Left hindlimb (tissue), 1 donor: ENCODE results near the gene NAA11.

Experiments used
- DNase-seq: peaks from one replicate; pipeline ENCODE4 v3.0.0-alpha.2; 2018

The NAA11 gene

DNA sequence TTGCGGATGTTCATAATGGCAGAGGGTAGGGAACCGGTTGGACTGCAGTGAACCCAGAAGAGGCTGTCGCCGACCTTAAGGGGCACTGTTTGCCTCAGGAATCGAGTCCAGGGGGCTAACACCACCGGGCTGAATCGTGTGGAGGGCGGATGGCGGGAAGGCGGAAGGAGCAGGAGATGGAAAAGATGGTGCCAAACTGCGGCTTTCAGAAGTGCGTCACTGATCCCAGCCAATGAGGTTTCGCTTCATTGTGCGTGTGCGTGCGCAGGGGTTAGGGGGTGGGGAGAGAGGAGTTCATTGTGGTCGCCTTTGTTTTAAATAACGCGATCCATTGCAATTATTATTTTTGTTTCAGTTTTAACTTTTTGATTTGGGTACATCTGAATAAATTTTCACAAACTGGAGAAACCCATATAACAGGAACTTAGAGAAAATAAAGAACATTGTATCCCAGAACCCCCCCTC, at the start of gene NAA11:
NAA11 (minus strand) TSS at position 198 of the 465 bp plus-strand sequence; CDS start at position 14, 184 bp downstream.
- DNase-seq, result no peak

DNA sequence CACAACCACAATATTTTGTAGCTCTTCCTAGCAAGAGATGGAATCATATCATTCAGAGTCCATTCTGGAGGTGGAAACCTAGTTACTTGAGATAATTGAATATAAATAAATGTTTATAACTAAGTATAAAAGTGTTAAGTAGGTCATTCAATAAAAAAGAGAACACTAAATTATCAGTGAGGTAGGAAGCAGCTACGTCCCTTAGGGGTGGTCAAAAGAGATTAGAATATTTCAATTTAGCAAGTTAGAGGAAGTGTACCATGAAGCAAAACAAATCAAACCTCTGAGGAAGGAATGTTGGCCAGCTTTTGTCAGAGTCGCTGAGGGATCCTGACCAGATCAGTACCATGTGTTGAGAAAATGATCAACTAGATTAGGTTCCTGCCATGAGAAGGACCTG, 44.2 kb upstream of the NAA11 start:
- DNase-seq, result no peak

DNA sequence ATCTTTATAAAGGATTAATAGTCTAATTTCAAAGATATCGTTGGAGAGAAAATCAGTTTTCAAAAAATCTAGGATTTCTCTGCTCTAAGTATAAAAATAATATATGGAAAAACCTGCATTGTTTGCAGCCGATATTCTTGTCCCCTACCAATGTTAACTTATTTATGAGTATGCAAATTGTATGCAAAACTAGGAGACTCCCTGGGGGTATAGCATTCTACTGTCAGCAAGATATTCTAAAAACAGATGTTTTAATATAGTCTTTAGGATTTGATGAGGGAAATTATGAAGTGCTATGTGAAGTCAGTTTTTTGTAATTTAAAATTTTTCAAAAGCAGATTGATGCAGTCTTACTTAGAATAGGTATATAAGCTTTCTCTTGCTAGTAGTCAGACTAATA, 41.2 kb upstream of the NAA11 start:
- DNase-seq, result no peak

DNA sequence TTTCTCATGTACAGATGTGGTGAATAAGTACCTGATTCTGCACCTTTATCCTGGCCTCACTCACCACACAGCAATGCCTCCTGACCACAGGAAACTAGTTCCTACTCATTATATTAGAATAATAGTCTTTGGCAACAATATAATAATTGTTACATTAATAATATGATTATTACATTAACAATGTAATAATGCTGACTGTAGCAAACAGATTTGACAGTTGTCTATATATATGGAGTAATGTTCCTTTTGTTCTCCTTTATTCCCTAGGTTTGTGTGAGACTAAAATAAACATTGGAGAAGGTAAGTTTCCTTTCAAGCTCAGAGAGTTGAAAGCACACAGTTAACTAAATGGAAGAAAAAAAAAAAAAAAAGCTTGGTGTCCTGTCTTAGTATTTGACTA, 40.6 kb upstream of the NAA11 start:
- no peak for DNase-seq

DNA sequence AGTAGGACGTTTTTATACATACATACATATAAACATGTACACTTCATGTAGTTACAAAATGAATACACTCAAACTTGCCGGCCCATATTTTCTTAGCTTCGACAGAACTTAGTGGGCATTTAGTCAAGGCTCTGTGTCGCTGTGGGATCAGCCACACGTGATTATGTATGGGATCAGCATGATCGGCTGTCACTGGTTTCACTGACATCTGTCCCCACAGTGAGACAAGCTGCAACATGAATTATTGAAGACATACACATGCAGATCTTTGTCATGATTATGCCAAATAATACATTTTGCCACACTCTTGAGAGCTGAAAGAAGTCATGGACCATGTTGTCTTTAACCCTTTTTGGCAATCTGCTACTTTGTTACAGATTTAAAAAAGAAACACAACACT, 38.2 kb upstream of the NAA11 start:
- no peak for DNase-seq

DNA sequence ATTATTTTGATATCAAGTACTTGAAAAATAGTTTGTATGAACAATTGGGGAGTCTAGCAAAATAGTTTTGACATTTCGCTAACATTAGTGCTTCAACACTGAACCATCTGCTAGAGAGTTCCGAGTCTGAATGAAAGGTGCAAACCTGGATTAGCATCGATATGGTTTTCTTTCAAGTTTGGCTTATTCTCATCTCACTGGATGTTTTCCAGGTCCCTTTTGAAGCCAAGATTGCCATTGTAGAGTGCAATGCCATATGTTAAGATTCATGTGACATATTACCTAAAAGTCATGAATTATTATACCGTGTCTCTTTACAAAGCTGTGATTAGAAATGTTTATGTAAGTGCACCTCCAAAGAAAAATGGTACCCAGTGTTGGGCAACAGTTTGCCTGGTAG, 36.8 kb upstream of the NAA11 start:
- DNase-seq, result no peak

DNA sequence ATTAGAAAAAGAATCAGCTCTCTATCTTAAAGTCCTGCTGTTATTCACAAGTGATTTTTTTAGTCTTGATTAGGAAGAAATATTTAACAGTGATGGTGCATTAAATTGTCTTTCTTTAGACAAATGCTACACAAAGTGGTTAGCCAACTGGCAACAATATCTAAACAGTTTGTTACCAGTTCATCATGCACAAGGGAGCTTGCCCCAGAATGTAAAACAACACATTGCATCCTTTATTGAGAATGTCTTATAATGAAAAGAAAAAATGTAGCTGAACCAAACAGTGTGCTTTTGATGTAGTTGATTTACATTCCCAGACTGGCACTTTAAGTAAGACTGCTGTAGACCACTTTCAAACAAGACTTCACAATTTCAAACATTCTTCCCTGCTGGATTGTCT, 34.1 kb upstream of the NAA11 start:
- no peak for DNase-seq

DNA sequence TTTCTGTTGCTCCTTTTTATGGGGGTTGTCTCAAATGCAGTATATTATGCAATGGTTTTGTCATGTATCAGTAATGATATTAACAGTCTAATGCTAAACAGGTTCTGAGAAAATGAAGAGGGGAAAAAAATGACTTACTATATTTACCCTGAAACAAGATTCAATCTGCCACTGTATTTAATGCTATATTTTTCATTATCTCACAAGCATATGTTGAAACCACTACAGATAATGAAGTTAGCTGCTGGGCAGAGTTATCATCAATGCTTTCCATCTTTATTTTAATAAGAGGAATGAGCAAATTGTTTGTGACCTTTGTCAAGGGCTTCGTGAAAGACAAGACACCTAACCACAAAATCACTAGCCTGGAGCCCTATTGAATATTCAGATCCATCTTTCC, 32.6 kb upstream of the NAA11 start:
- DNase-seq, result no peak

DNA sequence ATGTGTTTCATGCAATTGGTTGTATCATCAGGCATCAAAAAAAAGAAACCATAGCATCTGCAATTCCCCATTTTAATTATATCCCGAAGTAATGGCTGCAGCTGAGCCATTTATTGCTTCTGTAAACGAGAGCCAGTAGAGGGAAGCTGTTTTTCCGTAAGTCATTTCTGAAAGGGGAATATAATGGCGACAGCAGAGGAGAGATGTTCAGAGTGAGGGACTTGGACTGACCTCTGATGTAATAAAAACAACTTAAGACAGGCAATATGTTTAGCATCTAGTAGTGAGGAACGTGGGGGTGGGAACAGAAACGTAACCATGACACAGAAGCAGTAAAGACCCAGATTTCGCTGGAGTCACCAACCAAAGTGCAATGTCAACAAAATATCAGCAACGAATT, 31.5 kb upstream of the NAA11 start:
- DNase-seq, result no peak

DNA sequence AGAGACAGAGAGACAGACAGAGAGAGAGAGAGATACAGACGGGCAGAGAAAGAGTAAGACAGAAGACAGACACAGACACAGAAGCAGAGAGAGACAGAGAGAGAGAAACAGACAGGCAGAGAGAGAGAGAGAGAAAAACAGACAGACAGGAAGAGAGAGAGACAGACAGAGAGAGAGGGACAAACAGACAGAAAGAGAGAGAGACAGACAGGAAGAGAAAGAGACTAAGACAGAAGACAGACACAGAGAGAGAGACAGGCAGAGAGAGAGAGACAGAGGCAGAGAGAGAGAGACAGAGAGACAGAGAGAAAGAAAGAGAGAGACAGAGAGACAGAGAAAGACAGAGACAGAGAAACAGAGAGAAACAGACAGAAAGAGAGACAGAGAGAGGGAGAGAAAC, 27.2 kb upstream of the NAA11 start:
- no peak for DNase-seq

DNA sequence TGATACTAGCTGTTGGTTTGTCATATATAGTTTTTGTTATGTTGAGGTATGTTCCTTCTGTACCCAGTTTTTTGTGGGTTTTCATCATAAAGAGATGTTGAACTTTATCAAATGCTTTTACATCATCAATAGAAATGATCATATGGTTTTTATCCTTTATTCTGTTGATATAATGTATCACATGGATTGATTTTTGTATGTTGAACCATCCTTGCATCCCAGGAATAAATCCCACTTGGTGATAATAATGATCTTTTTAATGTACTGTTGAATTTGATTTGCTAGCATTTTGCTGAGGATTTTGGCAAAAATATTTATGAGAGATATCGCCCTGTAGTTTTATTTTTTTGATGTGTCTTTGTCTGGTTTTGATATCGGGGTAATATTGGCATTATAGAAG, 22.5 kb upstream of the NAA11 start:
- no peak for DNase-seq

DNA sequence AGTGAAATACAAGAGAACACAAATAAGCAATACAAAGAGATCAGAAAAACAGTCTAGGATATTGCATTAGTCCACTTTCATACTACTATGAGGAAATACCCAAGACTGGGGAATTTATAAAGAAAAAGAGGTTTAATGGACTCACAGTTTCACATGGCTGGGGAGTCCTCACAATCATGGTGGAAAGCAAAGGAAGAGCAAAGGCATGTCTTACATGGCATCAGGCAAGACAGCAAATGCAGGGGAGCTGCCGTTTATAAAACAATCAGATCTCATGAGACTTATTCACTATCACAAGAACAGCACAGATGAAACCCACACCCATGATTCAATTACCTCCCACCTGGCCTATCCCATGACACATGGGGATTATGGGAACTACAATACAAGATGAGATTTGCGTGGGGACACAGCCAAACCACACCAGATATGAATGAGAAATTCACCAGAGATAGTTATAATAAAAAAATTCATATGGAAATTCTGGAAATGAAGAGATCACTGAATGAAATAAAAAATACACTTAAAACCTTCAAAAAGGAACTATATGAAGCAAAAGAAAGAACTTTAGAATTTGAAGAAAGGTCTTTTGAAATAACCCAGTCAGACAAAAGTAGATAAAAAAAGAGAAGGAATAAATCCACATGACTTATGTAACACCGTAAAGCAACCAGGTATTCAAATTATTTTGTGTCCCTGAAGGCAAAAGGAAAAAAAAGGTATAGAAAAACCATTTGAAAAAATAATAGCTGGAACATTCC, 16.2 kb upstream of the NAA11 start:
- DNase-seq, result no peak

DNA sequence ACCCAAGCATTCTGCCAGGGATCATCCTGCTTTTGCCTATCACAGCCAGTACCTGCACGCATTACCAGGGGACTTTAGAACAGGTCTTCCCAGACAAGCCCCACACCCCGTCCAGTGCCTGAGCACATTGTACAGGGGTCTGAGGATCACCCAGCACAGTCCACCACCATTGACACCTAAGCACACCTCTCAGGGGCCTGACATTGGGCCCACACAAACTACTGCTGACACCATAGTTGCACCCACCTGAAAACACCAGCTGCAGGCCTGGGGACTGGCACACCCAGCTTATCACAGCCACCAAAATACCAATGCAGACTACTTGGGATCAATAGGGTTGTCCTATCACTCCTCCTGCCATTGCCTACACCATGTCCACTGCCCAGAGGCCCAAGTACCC, 14.7 kb upstream of the NAA11 start:
- no peak for DNase-seq

DNA sequence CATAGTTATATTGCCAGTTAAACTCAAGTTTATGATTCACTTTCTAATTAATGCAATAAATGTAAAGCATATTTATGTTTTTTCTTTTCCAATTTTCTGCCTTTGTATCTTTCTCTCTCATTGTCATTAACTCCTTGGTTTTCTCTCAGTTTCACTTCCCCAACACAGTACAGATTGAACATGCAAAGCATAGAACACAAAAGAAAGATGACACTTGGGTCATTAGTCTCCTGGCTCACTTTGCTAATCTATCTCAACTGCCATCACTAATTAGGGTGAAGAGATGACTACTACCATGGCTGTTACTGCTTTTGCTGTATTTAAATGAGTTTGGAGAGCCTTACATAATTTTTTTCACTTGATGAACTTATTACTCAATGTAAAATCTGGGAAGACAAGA, 12.3 kb upstream of the NAA11 start:
- no peak for DNase-seq

DNA sequence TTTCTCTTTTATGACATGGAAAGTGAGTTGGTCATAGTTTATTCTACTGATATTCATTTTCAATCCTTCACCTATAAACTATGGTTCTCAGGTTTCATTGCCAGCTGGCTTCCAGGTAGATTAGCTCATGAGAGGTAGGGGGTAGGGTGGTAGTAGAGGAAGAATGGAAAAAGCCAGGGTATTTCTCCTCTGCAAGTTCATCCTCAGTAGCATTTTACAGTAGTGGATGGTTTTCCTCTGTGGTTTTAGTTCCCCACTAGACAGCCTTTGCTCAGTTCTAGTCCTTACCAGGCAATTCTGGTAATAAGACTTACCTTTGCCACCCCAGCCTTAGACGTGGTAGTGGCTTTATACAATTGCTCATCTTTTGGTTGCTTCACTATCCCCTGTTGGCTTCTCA, 8.9 kb upstream of the NAA11 start:
- DNase-seq, result no peak

DNA sequence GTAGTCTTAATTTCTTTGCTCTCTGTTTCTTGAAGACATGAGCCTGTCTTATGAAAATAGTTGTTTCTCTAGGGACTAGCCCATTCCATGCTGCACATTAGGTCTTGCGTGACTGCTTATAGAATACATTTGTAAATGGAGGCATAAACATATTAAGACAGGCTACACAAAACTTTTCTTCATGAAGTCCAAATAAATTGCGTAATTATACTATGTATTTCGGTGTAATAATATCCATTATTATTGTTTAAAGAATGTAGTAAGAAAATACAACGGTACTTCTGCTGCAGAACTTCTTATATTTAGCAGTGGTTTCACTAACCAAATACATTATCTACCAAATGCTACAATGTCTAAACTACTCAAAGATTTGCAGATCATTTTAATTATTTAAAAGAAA, 8.5 kb upstream of the NAA11 start:
- DNase-seq, result no peak

DNA sequence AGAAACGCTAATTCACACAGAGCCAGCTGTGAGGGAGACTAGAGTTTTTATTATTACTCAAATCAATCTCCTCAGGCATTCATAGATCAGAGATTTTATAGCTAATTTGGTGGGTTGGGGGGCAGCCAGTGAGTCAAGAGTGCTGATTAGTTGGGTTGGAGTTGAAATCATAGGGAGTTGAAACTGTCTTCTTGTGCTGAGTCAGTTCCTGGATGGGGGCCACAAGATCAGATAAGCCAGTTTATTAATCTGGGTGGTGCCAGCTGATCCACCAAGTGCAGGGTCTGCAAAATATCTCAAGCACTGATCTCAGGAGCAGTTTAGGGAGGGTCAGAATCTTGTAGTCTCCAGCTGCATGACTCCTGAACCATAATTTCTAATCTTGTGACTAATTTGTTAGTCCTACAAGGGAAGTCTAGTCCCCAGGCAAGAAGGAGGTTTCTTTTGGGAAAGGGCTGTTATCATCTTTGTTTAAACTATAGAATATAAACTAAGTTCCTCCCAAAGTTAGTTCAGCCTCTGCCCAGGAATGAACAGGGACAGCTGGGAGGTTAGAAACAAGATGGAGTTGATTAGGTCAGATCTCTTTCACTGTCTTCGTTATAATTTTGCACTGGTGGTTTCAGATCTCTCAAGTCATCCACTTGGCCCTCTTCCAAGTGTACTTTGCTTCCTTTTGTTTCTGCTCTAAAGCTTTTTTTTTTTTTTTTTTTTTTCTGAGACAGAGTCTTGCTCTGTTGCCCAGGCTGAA, 5.4 kb upstream of the NAA11 start:
- DNase-seq, result no peak

DNA sequence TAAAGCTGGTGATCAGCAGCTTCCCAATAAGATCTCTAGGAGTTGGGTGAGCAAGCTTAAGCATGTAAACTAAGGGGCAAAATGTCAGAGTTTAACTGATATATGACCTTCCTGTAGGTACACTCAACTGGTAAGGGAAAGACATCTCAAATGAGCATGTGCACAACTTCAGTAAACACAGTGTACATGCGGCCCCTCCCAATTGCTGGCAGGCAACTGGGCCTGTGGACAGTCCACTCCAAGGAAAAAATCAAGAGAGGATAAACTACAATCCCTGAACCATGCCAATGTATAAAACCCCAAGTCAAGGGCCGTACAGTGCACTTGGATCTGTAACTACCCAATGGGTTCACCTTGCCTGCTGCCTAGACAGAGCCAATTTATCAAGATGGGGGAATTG, 4.9 kb upstream of the NAA11 start:
- no peak for DNase-seq

DNA sequence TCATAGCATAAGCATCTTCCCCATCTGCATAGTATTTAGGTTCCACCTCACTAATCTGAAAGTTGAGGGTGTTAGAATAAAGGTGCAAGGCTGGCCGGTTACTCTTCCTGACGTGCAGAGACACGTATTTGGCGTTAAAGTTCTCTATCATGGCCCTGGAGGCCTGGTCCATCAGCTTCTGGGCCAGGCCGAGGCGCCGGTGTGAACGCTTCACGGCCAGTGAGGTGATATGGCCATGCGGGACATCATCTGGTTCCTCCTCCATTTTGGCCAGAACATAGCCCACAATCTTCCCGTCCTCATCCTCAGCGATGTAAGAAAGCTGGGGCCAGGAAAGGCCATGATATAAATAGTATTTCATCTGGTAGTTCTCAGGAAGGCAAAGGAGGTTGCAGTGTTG, 425 bp downstream of the NAA11 start:
- no peak for DNase-seq

DNA sequence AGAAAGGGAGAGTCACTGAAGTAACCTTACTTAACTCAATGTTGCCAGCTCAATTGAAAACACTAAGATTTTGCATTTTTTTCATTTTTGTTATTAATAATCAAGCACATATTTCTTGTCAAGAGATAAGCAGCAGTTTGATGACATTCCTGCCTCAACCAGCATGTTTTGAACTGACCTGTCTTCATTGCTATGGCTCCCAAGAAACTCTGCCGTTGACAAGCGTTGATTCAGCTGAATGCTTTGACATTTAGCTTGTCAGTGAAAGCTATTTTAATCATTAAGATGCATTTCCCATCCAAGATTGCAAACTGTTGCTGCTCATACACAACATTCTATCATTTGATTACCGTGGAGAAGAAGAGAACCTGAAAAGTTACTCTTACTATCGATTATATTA, 5.9 kb downstream of the NAA11 start:
- no peak for DNase-seq

DNA sequence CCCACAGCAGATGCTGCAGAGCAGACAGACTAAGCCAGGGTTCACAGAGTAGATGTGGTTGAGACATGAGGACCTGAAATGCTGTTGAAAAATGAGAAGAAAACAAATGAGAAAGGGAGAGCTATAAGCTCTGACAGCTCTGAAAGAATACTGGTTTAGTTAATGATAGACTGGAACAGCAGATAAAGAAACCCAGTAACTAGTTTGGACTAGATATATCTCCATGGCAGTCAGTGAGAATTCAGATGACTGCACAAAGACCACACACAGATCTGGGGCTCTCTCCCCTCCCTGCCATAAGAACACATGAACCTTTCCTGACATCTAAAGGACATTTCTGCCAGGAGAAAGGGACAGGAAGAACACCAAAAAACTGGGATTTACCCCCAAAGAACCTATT, 8.2 kb downstream of the NAA11 start:
- DNase-seq, result no peak

DNA sequence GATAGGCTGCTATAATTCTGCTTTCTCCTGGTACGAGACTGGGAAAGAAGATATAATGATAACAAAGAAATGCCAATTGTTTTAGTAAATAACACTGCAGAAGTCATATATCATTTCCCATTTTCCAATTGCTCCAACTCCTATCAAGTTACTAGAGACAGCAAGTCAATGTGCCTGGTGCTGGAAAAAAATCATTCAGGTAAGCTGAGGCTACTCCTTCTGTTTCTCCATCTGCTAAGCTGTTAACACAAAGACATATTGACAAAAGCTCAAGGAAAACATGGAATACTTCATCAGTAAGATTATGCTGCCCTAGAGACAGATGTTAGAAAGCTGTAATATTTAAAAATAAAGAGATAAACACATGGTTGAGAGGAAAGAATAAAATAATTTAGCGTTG, 10.0 kb downstream of the NAA11 start:
- DNase-seq, result no peak

DNA sequence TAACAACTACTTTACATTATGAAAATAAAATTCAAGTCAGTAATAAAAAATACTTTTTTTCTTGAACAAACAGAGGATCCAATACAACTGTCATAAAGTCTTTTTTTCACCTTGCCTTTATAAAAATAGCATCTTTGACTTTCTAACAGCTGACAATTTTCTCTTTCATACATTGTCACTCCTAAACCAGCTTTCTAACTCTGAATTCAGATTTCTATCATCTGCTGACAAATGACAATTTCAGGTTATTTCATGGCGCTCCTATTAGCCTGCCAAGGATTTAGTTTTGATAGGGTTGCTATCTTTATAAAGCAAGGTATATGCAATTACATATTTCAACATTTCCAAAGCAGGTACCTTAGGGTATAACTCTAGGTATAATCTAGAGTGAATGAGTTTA, 14.6 kb downstream of the NAA11 start:
- DNase-seq, result no peak

DNA sequence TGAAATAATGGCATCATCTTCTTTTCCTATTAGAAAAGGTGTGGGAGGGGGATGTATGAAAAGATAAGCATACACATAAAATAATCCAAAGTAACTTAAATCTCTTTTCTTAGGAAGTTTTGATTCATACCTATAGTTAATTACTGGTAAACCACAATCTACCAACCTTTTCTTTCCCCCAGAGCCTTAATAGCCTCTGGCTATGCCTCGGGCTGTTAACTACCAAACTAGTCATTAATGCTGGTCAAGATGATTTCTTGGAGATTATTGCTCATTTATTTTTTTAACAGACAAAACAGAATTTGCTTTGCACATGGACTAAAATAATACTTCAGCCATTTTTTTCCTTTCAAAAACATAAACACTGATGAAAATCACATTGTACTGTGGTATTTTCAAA, 16.9 kb downstream of the NAA11 start:
- no peak for DNase-seq

DNA sequence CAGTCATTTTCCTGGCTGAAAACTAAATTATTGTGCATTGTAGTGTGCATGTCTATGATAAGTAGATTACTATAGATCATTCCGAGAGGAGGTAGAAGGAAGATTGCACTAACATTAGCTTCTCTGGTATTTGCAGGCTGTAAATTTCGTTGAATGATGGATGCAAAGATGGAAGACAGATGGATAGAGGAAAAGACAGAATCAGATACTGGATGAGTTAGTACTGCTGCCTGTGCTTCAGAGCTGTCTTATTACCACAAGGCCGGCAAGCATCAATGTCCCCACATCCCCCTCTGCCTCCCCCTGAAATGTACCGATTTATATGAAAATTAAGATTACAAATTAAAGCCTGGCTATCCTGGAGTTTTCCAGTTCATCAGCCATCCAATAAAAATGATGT, 17.7 kb downstream of the NAA11 start:
- DNase-seq, result no peak
